SU-DHL-6 (cell line): ENCODE data around the gene ANXA3.

Experiments used
- H2AFZ ChIP-seq: fragments of 200-600 bp; sonication (generic); 2 replicates; pipeline ENCODE4 v1.6.1; 2014; ENCODE audit warnings: low read depth, mild to moderate bottlenecking, moderate library complexity, mixed read lengths, antibody characterized with exemption, low read length; ENCODE audit not compliant: severe bottlenecking
- H3F3A ChIP-seq: fragments of 200-600 bp; shearing (Covaris generic); 2 replicates; pipeline ENCODE4 v1.6.0; 2016; ENCODE audit warnings: antibody characterized with exemption, mild to moderate bottlenecking; ENCODE audit not compliant: insufficient read depth
- H3K27ac ChIP-seq: fragments of 200-600 bp; sonication (generic); 2 replicates; pipeline ENCODE4 v1.5.1; 2016; ENCODE audit warnings: low read depth, mild to moderate bottlenecking, low read length, moderate library complexity, mixed read lengths
- H3K27me3 ChIP-seq: fragments of 200-600 bp; sonication (generic), shearing (Covaris generic); 2 replicates; pipeline ENCODE4 v1.6.0; 2014; ENCODE audit warnings: mild to moderate bottlenecking, low read length
- H3K36me3 ChIP-seq: fragments of 200-600 bp; sonication (generic); 2 replicates; pipeline ENCODE4 v1.6.1; 2014; ENCODE audit warnings: mild to moderate bottlenecking, low read length, mixed read lengths
- H3K4me2 ChIP-seq: fragments of 300-600, 200-600 bp; shearing (Covaris generic), sonication (generic); 2 replicates; pipeline ENCODE4 v1.6.0; 2014; ENCODE audit warnings: low read length, low read depth, mild to moderate bottlenecking; ENCODE audit not compliant: poor library complexity, severe bottlenecking
- H3K4me3 ChIP-seq: fragments of 200-600 bp; sonication (generic); 2 replicates; pipeline ENCODE4 v1.5.1; 2014; ENCODE audit warnings: antibody characterized with exemption, low read length, mild to moderate bottlenecking, mixed read lengths; ENCODE audit not compliant: insufficient read depth, poor library complexity, severe bottlenecking
- H3K79me2 ChIP-seq: fragments of 200-600 bp; sonication (generic); 2 replicates; pipeline ENCODE4 v1.6.1; 2014; ENCODE audit warnings: mild to moderate bottlenecking, low read length, moderate library complexity; ENCODE audit not compliant: insufficient read depth
- H3K9ac ChIP-seq: fragments of 200-600 bp; sonication (generic); 2 replicates; pipeline ENCODE4 v1.7.0; 2014; ENCODE audit warnings: mild to moderate bottlenecking, low read length
- H3K9me2 ChIP-seq: fragments of 200-600 bp; sonication (generic); replicated peaks from 2 replicates; pipeline ENCODE4 v1.6.1; 2014; ENCODE audit warnings: low read length; ENCODE audit not compliant: insufficient read depth
- H3K9me3 ChIP-seq: fragments of 200-600 bp; sonication (generic); 2 replicates; pipeline ENCODE4 v1.6.1; 2014; ENCODE audit warnings: low read length, mixed read lengths; ENCODE audit not compliant: insufficient read depth
- H4K20me1 ChIP-seq: fragments of 200-600 bp; sonication (generic); 2 replicates; pipeline ENCODE4 v1.6.1; 2014; ENCODE audit warnings: low read depth, mild to moderate bottlenecking, antibody characterized with exemption, low read length, moderate library complexity, mixed read lengths
- CTCF ChIP-seq: fragments of 200-600 bp; sonication (generic); IDR thresholded peaks from one replicate; pipeline ENCODE4 v1.5.1; 2017; ENCODE audit warnings: antibody characterized with exemption, mild to moderate bottlenecking, low read length, moderate library complexity; ENCODE audit not compliant: insufficient read depth, poor library complexity, severe bottlenecking
- EZH2phosphoT487 ChIP-seq: fragments of 200-600 bp; sonication (generic), shearing (Covaris generic); conservative IDR thresholded peaks from 2 replicates; pipeline ENCODE4 v1.6.1; 2018; ENCODE audit warnings: mild to moderate bottlenecking, antibody characterized with exemption, low read length, moderate library complexity, mixed read lengths

ANXA3 gene

DNA sequence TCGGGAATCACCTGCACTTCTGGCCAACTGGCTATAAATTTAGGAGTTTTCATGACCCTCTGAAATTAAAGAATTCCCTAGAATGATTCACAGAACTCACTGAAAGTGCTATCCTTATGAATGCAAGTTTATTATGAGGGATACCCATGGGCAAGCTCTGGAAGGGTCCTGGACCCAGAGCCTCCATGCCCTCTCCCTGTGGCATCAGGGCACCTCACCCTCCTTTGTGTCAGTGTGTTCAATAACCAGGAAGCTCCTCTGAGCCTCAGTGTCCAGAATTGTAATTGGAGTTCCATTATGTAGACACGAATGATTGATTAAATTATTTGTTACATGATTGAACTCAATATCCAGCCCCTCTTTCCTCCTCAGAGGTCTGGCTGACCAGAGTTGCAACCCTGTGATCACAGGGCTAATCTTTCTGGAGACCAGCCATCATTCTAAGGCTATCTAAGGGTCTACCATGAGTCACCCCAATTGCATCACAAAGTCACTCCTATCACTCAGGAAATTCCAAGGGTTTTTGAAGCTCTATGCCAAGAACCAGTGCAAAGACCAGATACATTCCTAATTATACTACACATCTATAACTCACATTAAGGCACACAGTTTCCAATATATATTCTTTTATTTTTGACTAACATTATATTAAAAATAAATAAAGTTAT is 8.9 kb downstream of the ANXA3 start:
- H2AFZ ChIP-seq = no peak overlapping the region
- no peaks in the 10 kb centered on the region for H3K27me3 ChIP-seq
- H3K9ac ChIP-seq = no peak overlapping the region
- no peak overlapping the region for H3K4me3 ChIP-seq
- H3F3A ChIP-seq = no peaks in the 10 kb centered on the region
- no peak for TF ChIP-seq CTCF
- no peak for TF ChIP-seq EZH2phosphoT487
- H4K20me1 ChIP-seq = no peaks in the 10 kb centered on the region
- H3K9me3 ChIP-seq = no peaks in the 10 kb centered on the region
- H3K4me2 ChIP-seq = no peak overlapping the region
- no peaks in the 10 kb centered on the region for H3K36me3 ChIP-seq
- no peaks in the 10 kb centered on the region for H3K9me2 ChIP-seq
- H3K79me2 ChIP-seq = no peaks in the 10 kb centered on the region
- no peak overlapping the region for H3K27ac ChIP-seq

- no peak overlapping the region for H3K4me2 ChIP-seq
- H3K4me3 ChIP-seq = no peak overlapping the region
- H3K27ac ChIP-seq = no peak overlapping the region
Measured at GRCh38 chr4:78561677-78562076, 10.1 kb downstream of the ANXA3 start.

DNA sequence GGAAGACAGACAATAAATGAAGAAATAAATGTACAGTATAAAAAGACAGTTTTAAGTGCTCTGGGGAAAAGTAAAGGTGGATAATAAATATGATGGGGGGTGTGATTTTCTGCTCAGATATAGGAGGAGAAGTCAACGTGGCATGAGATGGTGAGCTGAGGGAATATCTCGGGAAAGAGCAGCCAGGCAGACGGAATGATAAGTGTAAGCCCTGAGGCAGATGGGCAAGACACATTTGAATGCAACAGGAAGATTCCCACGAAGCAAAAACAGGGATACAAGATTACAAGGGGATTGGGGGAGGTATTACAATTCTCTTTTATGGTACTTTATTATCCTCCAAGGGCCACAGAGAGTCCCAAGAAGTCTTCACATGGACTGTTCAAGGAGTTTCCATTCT is 11.1 kb downstream of the ANXA3 start:
- no peak for TF ChIP-seq CTCF
- TF ChIP-seq EZH2phosphoT487 = no peak

More at GRCh38 chr4:78561677-78562076, 10.1 kb downstream of the ANXA3 start:
- H3F3A ChIP-seq = no peaks in the 10 kb centered on the region
- no peaks in the 10 kb centered on the region for H3K9me3 ChIP-seq
- no peaks in the 10 kb centered on the region for H3K79me2 ChIP-seq
- no peaks in the 10 kb centered on the region for H3K27me3 ChIP-seq
- TF ChIP-seq CTCF (no peak), EZH2phosphoT487 (no peak)
- H3K36me3 ChIP-seq = no peaks in the 10 kb centered on the region
- H4K20me1 ChIP-seq = no peaks in the 10 kb centered on the region
- no peaks in the 10 kb centered on the region for H3K9me2 ChIP-seq
- H3K9ac ChIP-seq = no peak overlapping the region
- H2AFZ ChIP-seq = no peak overlapping the region

More for the DNA sequence above, 11.1 kb downstream of the ANXA3 start:
- H3K4me2 ChIP-seq = no peak overlapping the region
- H3F3A ChIP-seq = no peaks in the 10 kb centered on the region
- no peaks in the 10 kb centered on the region for H3K9me3 ChIP-seq
- no peak overlapping the region for H3K4me3 ChIP-seq
- H3K9me2 ChIP-seq = no peaks in the 10 kb centered on the region
- H2AFZ ChIP-seq = no peak overlapping the region
- no peak overlapping the region for H3K9ac ChIP-seq
- H4K20me1 ChIP-seq = no peaks in the 10 kb centered on the region
- no peaks in the 10 kb centered on the region for H3K79me2 ChIP-seq
- H3K36me3 ChIP-seq = no peaks in the 10 kb centered on the region
- no peak overlapping the region for H3K27ac ChIP-seq
- no peaks in the 10 kb centered on the region for H3K27me3 ChIP-seq
